ENCODE measurements around the gene LDLR. TPM values are rescaled to one million over a fixed set of nuclear protein-coding genes. Genes with fewer than 3 reads are reported as not detected.
"Not testable (repeated sequence)": the region's sequence is repeated elsewhere in the genome, so short reads cannot be mapped to it uniquely, and the experiment has no call there.

LDLR gene
- total RNA-seq, 4 donors from 2014 or later = 14.9 to 68.1 (median 32.6) TPM

DNA sequence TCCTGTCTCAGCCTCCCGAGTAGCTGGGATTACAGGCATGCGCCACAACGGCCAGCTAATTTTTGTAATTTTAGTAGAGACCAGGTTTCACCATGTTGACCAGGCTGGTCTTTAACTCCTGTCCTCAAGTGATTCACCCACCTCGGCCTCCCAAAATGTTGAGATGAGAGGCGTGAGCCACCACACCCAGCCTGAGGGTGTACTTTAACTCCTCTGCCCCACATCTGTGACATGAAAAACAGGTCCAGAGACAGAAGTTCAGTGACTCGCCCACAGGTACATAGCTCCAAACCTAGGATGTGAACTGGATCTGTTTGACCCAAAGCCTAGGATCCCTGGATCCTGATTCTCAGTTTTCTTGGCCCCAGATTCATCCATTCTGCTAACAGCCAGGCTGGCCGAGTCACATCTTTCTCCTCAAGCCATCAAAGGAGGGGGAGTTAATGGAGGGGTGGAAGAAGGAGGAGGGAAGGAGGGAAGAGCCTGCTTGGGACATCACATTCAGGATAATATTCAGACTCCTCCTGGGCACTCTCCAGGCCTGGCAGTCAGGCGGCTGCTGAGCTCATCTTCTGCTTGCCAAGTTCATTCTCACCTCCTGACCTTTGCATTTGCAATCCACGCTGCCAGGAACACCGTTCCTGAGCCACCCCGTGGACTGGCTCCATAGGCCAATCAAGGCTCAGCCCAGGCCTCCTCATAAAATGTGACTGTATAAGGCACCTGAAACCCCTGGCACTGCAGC lies 63.2 kb downstream of the LDLR start:
- Histone ChIP-seq H3K36me3 (no peaks in the 10 kb centered on the region), H3K27ac (peak overlapping the region; percentile 77 to 91 (median 88)), H3K4me1 (peaks cover 0 to 84% (median 31%) of the 10 kb centered on the region in 3 donors), H3K27me3 (no peaks in the 10 kb centered on the region), H3K9me3 (no peaks in the 10 kb centered on the region), H3K4me3 (no peak overlapping the region)
- peak; percentile 87 for ATAC-seq
- 33 to 34% methylated on average over 1 to 7 of the region's 11 CpGs for WGBS, 2 donors (ENCODE audit: low coverage in 1 of 2)
- TF ChIP-seq POLR2AphosphoS5 (IDR thresholded peaks at IDR 0.05) (peak; percentile 99), EP300 (IDR thresholded peaks at IDR 0.05) (no peak)

DNA sequence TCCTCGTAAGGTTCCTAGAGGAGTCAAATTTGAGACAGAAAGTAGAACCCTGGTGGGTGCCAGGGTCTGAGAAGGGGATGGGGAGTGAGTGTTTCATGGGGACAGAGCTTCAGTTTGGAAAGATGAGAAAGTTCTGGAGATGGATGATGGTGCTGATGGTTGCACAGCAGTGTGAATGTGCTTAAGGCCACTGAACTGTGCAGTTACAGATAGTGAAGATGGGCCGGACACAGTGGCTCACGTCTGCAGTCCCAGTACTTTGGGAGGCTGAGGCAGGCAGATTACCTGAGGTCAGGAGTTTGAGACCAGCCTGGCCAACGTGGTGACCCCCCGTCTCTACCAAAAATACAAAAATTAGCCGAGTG lies 65.4 kb downstream of the LDLR start:
- Histone ChIP-seq H3K9me3 (no peaks in the 10 kb centered on the region), H3K4me1 (peaks cover 0 to 91% (median 39%) of the 10 kb centered on the region in 3 donors), H3K4me3 (no peak overlapping the region), H3K27ac (peak overlapping the region; percentile 9 to 87 (median 72)), H3K36me3 (no peaks in the 10 kb centered on the region), H3K27me3 (no peaks in the 10 kb centered on the region)
- WGBS, 2 donors (ENCODE audit: low coverage in 1 of 2) = 39 to 44% methylated on average over 1 to 5 of the region's 6 CpGs
- no peak for ATAC-seq
- TF ChIP-seq EP300 (IDR thresholded peaks at IDR 0.05) (no peak), POLR2AphosphoS5 (IDR thresholded peaks at IDR 0.05) (no peak), POLR2A (IDR thresholded peaks at IDR 0.05) (no peak)
- TF ChIP-seq, protein P1, sequence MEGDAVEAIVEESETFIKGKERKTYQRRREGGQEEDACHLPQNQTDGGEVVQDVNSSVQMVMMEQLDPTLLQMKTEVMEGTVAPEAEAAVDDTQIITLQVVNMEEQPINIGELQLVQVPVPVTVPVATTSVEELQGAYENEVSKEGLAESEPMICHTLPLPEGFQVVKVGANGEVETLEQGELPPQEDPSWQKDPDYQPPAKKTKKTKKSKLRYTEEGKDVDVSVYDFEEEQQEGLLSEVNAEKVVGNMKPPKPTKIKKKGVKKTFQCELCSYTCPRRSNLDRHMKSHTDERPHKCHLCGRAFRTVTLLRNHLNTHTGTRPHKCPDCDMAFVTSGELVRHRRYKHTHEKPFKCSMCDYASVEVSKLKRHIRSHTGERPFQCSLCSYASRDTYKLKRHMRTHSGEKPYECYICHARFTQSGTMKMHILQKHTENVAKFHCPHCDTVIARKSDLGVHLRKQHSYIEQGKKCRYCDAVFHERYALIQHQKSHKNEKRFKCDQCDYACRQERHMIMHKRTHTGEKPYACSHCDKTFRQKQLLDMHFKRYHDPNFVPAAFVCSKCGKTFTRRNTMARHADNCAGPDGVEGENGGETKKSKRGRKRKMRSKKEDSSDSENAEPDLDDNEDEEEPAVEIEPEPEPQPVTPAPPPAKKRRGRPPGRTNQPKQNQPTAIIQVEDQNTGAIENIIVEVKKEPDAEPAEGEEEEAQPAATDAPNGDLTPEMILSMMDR (IDR thresholded peaks at IDR 0.05) = no peak

DNA sequence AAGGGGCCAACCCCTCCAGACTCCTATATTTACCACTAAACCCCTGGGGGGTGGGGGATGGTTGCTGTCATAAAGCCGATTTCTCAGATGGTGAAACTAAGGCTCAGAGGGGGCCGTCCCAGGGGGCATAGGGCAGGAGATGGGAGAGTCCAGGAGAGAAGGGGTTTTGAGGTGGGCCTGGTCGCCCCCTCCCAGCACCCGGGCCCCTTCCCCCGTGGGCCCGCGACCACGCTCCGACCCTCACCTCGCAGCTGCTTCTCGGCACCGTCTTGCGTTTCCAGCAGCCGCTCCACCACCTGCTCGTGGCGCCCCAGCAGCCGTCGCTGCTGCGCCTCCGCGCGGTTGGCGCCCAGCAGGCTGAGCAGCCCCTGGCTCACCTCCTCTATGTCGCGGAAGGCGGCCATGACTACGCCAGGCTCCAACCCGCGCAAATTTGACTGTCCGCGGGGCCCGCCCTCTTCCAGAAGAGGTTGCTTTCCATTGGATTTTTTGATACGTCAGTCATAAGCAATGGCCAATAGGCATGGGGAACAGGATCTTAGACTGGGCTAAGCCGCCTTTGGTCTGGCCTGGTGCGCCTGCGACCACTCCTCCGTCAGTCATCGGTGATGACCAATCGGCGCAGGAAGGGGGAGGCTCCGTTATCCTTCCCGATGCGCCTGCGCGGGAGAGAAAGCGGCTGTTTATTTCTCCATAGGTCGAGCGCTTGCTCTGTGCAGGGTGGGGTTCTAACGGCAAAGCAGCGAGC lies 66.3 kb downstream of the LDLR start, which contains the start of gene SPC24:
SPC24 (minus strand) TSS at position 410 of the 748 bp plus-strand sequence; CDS start at position 404, 6 bp downstream.
- Histone ChIP-seq H3K4me3 (peak within 1 kb of the TSS; percentile 29 to 60), H3K4me1 (peaks cover 0 to 95% (median 43%) of the 10 kb centered on the region in 3 donors), H3K36me3 (no peaks in the 10 kb centered on the region), H3K27ac (peak within 1 kb of the TSS; percentile 52 to 87 (median 84)), H3K27me3 (no peaks in the 10 kb centered on the region), H3K9me3 (no peaks in the 10 kb centered on the region)
- 0% methylated on average over 9 of the region's 50 CpGs; no CpG with 5 or more reads in 1 of the 2 donors for WGBS, 2 donors (ENCODE audit: low coverage in 1 of 2)
- ATAC-seq = peak; percentile 87
- TF ChIP-seq POLR2AphosphoS5 (IDR thresholded peaks at IDR 0.05) = peak; percentile 12
- TF ChIP-seq EP300 (IDR thresholded peaks at IDR 0.05) = no peak
- TF ChIP-seq, protein P1 (IDR thresholded peaks at IDR 0.05) = peak in 1 of 4 experiments; percentile 13

DNA sequence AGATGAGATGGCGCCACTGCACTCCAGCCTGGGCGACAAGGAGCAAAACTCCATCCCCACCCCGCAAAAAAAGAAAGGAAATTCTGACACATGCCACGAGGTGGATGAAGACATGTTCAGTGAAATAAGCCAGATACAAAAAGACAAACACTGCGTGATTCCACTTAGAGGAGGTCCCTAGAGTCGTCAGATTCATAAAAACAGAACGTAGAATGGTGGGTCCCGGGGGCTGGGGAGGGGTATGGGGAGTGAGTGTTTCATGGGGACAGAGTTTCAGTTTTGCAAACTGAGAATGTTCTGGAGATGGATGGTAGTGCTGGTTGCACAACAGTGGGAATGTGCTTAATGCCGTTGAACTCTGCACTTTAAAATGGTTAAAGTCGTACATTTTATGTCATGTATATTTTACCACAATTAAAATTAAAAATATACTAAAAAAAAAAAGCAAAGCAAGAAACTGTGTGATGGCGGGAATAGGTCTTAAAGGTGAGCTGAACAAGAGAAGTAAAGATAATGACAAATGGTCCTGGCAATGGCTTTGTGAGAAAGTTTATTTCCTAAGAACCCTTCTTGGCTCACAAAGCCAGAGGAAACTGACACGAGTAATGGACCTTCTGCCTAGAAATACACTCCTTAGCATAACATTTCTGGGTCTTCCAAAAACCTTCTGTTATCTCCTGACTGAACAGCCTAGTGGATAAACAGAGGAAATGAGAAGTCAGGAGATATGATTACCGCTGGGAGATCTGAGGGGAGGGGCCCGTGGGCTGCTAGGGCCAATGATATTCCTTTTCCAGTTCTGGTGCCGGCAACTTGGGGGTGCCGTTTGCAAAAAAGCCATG lies 70.6 kb downstream of the LDLR start:
- ATAC-seq = peak; percentile 62
- H3K36me3 ChIP-seq = peaks cover 0 to 14% of the 10 kb centered on the region in 2 donors
- H3K9me3 ChIP-seq = no peaks in the 10 kb centered on the region
- peaks cover 4 to 99% (median 38%) of the 10 kb centered on the region in 3 donors for H3K4me1 ChIP-seq
- no peak for TF ChIP-seq EP300 (IDR thresholded peaks at IDR 0.05)
- TF ChIP-seq POLR2AphosphoS5 (IDR thresholded peaks at IDR 0.05) = peak; percentile 91
- TF ChIP-seq, protein P1 (IDR thresholded peaks at IDR 0.05) = peak in 3 of 4 experiments; percentile 6 to 36 (median 14)
- TF ChIP-seq POLR2A (IDR thresholded peaks at IDR 0.05) = no peak
- 17 to 18% methylated on average over 11 to 16 of the region's 16 CpGs for WGBS, 2 donors (ENCODE audit: low coverage in 1 of 2)
- H3K27me3 ChIP-seq = no peaks in the 10 kb centered on the region
- no peak overlapping the region for H3K4me3 ChIP-seq
- peak overlapping the region; percentile 69 to 87 (median 82) for H3K27ac ChIP-seq

DNA sequence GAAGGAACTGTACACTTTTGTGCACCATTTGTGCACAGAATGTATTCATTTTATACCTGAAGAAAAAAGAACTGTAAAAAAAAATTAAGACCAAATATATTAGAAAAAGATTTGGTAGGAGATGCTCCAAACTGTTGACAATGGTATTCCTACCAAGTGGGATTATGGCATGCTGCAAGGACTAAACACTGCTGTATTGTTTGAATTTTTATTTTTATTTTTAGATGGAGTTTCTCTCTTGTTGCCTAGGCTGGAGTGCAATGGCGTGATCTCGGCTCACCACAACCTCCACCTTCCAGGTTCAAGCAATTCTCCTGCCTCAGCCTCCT lies 71.1 kb downstream of the LDLR start:
- Histone ChIP-seq H3K4me1 (peaks cover 5 to 99% (median 38%) of the 10 kb centered on the region in 3 donors), H3K27ac (peak overlapping the region; percentile 69 to 87 (median 80)), H3K36me3 (peaks cover 0 to 14% of the 10 kb centered on the region in 2 donors)
- not testable (repeated sequence) for H3K27me3 ChIP-seq, ATAC-seq, H3K9me3 ChIP-seq, H3K4me3 ChIP-seq
- WGBS, 2 donors (ENCODE audit: low coverage in 1 of 2) = 85 to 90% methylated on average over 2 of the region's 2 CpGs
